Fibroblast of gingiva (primary cell): ENCODE measurements around the gene CENPP.

Experiments used
- DNase-seq: peaks from one replicate; pipeline ENCODE4 v3.0.0-alpha.2; 2011; ENCODE audit warnings: low read depth

CENPP gene

DNA sequence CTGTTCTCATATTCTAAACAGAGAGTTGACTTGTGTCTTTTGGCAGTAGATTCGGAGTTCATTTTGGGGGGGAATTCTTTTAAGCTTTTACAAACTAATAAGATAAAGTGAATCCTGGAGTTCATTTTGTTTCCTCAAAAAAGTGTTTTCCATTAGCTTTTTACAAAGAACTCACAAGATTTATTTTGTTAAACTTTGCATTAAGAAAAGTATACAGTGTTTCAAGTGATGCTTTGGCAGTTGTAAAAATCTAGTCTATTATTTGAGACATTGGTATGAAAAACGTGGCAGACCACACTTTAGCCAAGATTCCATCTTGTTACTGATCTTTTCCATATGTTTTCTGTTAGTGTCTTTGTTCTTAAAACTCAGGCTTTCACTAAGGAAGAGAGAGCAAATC, 99.7 kb downstream of the CENPP start:
- peak; percentile 76 for DNase-seq

DNA sequence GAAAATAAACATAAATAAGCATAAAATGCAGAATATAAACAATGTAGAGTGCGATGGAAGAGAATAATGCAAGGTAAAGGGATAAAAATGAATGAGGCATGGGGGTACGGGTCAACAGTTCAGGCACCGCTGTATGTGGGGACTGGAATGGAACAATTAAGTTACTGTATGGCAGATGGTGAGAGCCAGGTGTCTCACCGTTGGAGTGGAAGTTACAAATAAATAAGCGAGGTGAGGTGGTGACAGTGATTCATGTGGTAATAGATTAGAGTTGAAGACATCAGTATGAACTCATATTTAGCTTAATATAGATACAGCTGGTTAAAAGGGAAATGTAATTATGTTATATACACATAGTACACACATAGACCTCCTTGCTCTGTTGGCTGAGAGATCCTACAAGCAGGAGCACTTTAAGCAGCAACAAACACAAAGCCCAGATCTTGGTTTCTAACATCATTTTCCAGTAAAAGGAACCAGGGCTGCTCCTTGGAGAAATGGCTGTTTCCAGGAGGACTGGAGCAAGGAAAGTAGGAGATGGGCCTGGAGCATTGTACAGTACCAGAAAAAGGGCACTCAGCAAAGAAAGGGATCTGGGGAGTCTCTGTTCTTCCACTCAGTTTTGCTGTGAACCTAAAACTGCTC, 100.9 kb downstream of the CENPP start:
- DNase-seq, result no peak

DNA sequence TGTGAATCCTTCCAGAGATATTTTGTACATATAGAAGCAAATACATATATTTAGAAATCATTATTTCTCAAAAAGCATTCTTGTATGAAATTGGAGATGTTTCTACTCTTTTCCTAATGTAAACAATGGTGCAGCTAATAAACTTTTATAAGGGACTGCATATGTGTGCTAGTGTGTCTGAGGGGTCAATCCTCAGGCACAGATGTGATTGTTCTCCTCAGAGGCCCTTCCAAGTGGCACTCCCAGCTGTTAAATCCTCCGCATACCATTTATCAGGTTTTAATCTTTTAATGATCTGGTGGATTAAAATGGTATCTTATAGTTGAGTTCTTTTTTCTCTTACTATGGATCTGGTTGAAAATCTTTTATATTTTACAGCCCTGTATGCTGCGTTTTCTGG, 104.1 kb downstream of the CENPP start:
- no peak for DNase-seq

GRCh38 chr9:92432350-92432749, 106.6 kb downstream of the CENPP start:
- peak; percentile 61 for DNase-seq

- DNase-seq, result peak; percentile 24
Measured at GRCh38 chr9:92432972-92433548, 107.3 kb downstream of the CENPP start.

GRCh38 chr9:92435263-92435662, 109.5 kb downstream of the CENPP start:
- DNase-seq, result no peak

- peak; percentile 18 for DNase-seq
Measured at GRCh38 chr9:92438900-92439526, 113.3 kb downstream of the CENPP start.

DNA sequence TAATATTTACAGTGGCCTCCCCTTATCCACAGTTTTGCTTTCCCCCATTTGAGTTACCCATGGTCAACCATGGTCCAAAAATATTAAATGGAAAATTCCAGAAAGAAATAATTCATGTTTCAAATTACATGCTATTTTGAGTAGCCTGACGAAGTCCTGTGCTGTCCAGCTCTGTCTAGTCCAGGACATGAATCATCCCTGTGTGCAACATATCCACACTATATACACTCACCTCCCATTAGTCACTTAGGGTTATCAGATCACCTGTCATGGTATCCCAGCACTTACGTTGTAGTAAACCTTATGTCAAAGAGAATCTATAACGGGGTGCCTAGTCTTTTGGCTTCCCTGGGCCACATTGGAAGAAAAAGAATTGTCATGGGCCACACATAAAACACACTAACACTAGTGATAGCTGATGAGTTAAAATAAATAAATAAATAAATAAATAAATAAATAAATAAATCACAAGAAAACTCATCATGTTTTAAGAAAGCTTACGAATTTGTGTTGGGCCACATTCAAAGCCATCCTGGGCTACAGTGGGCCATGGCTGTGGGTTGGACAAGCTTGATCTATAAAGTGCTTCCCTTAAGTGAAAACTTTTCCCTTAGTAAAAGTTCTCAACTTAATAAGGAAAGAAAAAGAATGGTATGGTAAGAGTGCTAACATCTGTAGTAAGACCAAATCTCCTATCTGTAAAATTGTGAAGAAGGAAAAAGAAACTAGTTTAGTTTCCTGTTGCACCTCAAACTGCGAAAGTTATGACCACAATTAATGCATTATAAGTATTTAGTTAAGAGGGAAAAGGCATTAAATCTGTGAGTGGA, 114.4 kb downstream of the CENPP start:
- DNase-seq, result peak; percentile 69

GRCh38 chr9:92440751-92441046, 114.9 kb downstream of the CENPP start:
- no peak for DNase-seq

DNA sequence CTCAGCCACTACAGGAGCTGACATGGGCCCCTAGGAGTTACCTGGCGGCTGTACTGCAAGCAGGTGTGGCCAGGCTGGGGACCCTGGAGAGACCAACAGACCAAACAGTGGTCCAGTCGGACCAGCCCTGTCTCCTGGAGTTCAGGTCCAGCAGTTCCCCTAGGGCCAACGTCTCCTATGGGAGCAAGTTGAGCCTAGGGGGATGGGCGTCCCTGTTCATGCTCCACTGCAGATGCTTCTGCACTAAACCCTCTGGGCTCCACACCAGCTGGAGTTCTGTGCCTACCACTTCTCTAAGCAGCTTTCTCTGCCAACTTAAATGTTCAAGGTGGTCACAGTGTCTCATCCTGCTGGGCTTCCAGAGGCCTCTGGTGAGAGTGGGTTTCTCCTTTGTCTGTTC, 119.1 kb downstream of the CENPP start:
- DNase-seq, result no peak

DNA sequence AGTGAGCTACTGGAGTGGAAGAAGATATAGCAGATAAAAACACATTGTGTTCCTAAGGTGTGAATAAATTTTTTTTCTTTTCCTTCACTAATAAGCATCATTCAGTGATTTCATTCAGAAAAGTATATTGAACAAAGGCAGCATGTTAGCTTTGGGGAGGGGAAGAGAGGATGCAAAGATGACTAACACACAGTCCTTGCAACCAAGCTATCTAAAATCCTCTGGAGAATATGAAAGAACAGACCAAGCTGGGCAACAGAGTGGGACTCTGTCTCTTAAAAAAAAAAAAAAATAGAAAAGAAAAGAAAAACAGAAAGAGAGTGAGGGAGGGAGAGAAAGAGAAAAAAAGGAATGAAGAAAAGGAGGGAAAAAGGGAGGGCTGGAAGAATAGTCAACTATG, 120.8 kb downstream of the CENPP start:
- no peak for DNase-seq

GRCh38 chr9:92455217-92455616, 129.5 kb downstream of the CENPP start:
- no peak for DNase-seq

GRCh38 chr9:92457576-92457975, 131.8 kb downstream of the CENPP start:
- DNase-seq, result no peak

- no peak for DNase-seq
Measured at GRCh38 chr9:92463387-92463786, 137.6 kb downstream of the CENPP start.

DNA sequence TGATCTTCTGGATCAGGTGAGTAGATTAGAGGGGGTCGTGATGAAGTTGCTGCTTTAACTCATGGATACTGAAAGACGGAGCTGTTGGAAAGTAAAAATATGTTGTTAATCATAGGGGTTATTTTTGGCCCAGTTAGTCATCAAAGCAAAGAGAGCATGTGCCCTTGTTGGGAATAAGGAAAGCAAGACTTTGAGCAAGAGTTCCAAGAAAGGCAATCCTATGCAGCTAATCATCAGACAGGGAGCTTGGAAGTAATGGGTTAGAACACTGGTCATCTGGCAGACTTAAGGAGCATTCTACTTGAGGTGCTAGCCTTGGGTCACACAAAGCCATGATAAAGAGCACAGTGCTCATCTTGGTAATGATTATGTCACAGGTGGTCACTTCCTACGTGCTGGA, 138.2 kb downstream of the CENPP start:
- DNase-seq, result peak; percentile 90

- DNase-seq, result no peak
Measured at GRCh38 chr9:92467041-92467440, 141.3 kb downstream of the CENPP start.

- no peak for DNase-seq
Measured at GRCh38 chr9:92467511-92467910, 141.8 kb downstream of the CENPP start.

- DNase-seq, result peak; percentile 21
Measured at GRCh38 chr9:92468206-92468605, 142.5 kb downstream of the CENPP start.

DNA sequence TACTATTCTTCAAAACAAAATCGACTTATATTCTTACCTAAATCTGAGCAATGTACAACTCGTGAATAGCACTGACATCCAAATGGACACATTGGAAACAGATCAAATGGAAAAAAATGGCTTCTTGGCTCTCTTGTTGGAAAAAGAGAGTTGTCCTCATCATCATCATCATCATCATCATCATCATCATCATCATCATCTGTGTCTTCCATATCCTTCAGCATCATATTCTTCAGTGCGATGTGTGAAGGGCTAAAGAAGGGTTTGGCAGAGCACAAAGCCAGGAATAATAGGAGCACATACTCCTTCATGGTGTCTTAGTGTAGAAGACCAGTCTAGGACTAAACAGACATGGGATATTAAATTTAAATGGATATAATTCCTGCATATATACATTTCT, 148.8 kb downstream of the CENPP start:
- no peak for DNase-seq

DNA sequence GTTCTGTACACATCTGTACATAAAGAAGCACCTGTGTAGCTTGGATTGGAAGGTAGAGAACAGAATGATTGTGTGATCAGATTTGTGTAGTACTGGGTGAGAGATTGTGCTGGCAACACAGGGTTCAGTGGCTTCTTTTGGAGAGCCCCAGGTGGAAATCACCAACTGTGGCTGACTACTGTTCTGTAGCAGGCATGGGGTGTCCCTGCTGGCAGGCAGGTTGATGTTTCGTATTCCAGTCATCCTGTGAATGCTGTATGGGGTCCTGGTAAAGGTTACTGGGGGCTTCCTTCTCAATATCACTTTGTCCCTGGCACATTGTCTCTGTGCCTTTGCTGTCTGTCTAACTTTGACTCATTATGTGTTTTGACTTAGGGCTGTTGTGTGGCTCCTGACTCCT, 151.2 kb downstream of the CENPP start:
- no peak for DNase-seq

DNA sequence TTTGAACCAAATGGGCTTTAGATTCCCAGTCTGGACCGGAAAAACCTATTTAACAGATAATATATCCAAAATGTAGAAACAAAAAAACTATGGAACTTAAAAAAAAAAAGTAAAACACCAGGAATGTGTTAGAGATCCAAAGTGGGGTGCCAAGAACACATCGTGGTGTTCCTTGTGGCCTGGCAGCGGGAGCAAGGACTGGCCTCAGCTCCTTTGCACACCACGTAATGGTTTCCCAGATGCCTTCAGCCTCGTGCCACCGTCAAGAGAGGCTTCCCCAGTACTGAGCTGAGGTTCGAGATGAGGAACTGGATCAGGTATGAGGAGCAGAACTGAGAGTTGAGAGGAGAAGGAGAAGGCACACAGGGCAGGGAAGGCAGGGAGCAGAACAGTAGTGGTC, 153.0 kb downstream of the CENPP start:
- DNase-seq, result peak; percentile 15

DNA sequence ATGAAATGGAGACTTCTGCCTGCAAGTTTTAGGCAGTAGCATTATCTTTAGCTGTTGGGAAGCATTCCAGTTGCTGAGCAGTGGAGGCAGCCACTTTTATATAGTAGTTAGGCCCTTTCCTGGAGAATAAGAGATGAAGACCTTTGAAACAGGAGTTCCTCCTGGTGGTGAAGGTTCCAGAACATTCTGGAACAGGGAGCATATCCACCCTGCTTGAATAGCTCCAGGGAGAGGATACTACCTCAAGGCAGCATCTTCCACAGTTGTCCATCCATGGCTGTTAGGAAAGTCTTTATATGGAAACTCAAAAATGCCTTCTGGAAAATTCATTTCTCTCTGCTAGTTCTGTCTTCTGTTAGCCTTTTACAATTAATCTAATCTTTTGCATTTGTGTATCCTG, 153.6 kb downstream of the CENPP start:
- DNase-seq, result no peak

- no peak for DNase-seq
Measured at GRCh38 chr9:92480291-92480771, 154.6 kb downstream of the CENPP start.
